ENCODE results near the gene FAM13A.
A peak's percentile ranks its signal among the peaks of the same experiment; 100 is the strongest.

Gene FAM13A

DNA sequence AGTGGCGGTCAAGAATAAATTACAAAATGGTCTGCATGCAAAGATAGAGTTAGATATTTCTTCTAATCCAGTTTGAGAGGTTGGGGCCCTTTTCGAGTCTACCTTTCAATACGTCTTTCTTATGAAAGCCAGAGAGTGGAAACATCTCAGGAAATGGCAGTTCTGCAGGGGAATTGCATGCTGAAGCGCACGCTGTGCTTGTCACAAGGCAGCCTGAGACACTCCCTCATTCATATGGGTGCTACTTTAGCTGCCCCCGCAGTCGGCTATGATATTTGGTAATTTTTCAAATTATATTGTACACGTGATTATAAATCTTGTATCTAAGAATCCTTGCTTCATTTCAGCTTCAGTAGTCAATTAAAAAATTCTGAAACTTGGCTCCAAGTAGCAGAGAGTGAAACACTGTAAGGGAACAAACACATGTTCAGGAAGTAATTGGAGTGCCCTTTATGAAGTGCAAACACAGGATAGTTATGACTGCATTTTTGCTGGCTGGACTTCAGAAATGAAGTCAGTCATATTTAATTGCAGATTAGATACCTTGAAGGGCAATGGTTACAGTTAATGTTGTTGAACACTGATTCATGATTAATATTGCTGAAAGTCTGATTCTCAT, 213.8 kb downstream of the FAM13A start:
- DNase-seq (ENCODE audit: low spot score): no peak

DNA sequence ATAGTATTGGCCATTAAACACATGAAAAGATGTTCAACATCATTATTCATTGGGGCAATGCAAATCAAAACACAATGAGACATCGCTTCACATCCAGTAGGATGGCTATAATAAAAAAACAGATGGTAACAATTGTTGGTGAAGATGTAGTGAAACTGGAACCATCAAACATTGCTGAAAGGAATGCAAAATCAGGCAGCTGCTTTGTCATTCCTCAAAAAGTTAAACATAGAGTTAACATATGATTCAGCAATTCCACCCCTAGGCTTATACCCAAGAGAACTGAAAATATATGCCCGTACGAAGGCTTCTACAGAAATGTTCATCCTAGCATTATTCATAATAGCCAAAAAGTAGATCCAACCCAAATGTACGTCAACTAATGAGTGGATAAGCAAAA, 215.3 kb downstream of the FAM13A start:
- no peak for DNase-seq (ENCODE audit: low spot score)

DNA sequence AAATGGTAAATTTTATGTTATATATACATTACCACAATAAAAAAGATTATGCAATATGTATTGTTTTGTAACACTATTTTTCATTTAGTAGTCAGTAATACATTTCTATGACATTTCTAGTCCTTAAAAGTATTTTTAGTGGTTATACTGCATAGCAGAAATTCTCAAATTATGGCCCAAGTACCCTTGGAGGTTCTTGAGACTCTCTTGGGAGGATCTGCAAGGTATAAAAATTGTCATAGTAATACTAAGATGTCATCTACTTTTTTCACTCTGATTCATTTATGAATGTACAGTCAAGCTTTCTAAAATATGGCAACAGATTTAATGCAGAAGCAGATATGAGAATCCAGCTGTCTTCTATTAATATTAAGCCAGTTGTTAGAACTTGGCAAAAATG, 220.8 kb downstream of the FAM13A start:
- DNase-seq (ENCODE audit: low spot score): no peak

DNA sequence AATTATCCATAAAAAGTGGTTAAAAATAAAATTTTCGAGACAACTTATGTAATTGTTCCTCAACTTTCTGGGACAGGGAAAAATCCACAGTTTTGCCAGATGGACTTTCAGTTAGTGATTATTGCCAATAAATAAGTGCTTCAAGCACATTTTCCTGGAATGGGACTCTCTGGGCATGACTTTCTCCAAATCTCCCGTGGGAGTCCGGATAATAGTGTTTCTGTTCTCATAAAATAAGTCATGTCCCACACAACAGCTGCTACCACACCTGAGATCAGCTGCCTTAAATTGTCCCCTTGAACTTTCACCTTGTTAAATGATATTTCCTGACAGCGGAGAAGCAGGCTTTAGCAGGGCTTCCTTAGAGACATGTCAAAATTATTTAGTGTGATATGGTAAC, 226.0 kb downstream of the FAM13A start:
- no peak for DNase-seq (ENCODE audit: low spot score)

DNA sequence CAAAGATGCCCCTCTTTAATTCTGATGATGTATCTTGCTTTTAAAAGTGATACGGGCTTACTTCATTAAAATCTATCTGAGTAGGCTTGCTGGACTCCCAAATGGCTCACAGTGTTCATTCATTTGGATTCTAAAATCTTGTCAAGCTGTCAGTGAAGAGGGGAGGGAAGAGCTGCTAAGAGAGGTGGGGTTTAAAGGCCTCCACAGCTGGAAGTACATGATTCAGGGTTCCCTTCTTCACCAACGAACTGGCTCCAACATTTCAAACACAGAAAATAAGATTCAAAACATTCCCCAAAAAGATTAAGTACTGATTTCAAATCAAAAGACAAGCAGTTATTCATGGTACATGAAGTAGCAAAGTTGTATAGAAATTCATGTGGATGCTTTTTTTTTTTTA, 226.4 kb downstream of the FAM13A start:
- DNase-seq (ENCODE audit: low spot score): no peak

DNA sequence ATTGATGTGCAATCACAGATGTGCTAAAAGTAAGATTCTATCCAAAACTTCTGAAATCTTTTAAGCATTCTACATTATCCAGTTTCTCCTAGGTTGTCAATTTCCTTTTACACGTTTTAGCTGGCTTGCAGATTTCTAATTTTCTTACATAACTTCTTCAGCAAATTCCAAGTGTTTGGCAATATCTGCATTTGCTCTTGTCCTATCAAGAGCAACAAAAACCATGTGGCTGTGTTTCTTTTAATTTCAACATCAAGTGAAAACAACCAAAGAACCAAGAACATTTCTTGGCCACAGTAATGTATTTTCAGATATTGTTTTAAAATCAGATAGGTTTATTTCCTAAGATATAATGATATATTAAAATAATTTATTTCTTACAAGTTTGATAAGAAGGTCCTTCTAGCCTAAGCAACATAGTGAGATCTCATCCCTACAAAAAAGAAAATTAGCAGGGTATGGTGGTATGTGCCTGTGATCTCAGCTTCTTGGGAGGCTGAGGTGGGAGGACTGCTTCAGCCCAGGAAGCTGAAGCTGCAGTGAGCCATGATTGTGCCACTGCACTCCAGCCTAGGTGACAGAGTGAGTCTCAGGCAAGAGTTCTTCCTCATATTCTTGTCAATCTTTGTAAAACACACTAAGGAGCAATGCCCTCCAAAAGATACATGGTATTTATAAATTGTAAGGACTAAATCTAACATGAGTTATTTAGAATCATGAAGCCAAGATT, 228.0 kb downstream of the FAM13A start:
- no peak for DNase-seq (ENCODE audit: low spot score)

DNA sequence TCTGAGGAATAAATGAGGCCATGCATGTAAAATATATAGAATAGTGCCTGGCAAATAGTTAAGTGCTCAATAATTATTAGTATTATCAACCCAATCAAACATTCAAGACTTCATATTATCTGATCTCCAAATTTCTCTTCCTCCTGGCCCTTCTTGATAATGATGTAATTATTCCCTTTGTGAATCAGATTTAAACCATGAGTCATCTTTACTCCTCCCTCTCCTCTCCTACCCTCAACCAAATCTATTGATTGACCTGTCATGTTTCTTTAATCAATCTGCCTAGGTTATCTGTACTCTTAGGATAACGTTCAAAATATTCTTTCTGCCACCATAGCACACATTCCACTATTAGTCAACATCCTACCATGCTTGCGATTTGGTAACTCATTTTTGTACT, 229.5 kb downstream of the FAM13A start:
- DNase-seq (ENCODE audit: low spot score): no peak

DNA sequence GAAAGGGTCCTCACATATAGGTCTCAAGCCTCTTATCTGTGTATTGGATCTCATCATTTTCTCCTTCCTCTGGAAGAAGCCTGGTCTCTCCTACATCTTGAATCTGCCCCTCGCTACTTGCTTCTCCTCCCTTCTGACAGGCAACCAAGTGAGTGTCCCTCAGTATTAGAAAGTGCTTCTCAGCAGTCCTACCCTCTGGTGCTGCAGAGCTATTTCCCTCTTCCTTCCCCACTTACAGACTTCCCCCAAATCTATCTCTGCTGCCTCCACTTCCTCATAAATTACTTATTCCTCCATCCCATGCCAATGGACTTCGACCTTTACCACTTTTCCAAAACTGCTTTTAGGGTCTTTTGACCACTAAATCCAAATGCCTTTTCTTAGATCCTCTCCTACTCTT, 230.2 kb downstream of the FAM13A start:
- DNase-seq (ENCODE audit: low spot score): no peak

DNA sequence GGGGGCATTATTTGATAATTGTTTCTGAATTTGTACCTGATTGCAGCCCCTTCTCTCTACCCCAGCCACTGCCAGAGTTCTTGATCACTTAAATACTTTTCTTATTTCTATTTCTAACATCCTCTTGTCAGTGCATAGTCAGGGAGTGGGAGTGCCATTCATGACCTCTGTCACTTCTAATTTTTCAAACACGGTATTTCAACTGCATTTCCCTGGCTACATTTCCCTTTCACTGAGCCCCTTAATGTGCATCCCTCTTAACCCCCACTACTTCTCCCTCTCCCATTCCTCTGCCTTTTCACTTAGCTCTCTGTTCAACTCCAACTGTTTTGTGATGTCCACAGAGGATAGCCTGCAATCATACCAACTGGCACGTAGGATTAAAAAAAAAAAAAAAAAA, 231.1 kb downstream of the FAM13A start:
- no peak for DNase-seq (ENCODE audit: low spot score)

DNA sequence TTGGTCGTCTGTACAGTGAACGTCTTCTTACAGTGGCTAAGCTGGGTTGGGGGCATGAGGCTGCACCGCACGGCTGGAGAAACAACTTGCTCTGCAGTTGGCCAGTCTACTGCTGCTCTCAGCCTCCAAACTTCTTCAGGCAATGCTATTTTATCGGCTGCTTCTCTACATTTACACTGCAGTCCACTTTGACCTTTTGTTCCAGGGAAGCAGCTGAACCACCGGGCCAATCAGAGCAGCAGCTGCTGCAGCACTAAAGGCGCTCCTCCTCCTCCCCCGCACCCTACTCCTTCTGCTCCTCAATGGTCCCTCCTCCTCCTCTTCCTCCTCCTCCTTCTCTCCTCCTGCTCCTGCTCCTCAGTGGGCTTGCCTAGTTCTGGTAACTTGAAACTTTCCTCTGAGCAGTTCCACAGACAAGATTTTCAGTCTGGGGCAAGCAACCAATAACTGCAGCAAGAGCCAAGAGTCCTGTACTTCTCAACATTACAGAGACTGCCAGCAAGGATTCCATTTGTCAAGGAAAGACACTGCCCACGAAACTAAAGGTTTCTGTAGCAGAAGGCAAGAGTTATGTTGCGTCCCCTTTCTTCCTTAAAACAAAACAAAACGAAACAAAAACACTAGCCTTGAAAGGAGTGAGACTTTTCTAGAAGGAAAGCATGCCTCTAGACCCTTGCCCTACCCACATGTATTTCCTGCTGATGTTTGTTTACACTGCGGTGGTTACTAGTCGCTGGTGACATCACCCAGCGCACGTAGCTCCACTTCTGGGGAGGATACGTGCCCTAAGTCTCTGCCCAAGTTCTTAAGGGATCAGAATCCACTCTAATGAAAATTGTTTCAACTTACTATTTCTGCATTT, 233.7 kb downstream of the FAM13A start:
- peak; percentile 73 for DNase-seq (ENCODE audit: low spot score)

DNA sequence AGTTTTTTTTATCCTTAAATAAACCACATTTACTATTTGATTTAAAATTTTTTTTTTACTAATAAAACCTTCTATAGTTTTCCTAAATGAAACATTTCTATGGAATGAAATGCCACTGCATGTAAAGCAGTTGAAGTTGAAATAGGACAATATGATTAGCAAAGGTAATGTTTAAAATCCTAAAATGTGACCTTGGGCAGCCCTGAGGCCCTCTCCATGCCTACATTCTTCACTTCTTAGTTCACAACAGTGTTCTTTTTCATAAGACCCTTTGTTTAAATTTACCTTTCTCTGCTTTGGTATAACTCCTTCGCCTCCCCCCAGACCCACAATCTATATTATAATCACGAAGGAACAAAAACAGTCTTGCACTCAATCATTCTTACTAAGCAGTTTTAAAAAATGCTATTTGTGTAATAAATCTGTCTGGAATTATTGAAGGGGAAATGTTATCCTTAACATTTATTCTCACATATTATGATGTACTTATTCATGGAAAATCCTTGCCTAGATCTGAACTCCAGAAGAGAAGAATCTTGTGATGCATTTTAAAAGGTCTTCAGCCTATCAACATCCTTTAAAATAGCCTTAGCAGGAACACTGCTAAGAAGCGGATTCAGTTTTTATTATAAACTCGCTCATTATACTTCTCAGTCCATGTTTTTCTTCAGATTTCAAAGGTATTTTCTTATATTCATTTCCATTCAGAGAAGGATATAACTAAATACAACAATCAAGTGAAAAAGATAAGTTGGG, 234.8 kb downstream of the FAM13A start:
- no peak for DNase-seq (ENCODE audit: low spot score)

DNA sequence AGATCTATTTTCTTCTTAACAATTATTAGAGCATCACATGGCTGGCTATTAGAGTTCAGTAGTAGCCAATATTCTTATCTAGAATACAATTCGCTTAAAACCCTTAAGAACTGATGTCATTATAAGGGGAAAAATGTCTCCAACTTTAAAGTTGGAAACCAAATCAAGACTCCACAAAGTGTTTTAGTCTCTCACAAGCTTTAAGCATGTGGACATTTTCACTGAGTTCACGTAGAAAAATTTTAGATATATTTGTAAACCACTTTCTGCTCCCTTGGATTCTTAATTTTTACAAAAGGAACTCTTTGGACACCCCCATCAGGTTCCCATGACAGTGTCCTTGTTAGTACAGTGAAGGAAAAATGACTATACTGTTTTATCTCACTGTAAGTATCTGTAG, 235.5 kb downstream of the FAM13A start:
- no peak for DNase-seq (ENCODE audit: low spot score)

DNA sequence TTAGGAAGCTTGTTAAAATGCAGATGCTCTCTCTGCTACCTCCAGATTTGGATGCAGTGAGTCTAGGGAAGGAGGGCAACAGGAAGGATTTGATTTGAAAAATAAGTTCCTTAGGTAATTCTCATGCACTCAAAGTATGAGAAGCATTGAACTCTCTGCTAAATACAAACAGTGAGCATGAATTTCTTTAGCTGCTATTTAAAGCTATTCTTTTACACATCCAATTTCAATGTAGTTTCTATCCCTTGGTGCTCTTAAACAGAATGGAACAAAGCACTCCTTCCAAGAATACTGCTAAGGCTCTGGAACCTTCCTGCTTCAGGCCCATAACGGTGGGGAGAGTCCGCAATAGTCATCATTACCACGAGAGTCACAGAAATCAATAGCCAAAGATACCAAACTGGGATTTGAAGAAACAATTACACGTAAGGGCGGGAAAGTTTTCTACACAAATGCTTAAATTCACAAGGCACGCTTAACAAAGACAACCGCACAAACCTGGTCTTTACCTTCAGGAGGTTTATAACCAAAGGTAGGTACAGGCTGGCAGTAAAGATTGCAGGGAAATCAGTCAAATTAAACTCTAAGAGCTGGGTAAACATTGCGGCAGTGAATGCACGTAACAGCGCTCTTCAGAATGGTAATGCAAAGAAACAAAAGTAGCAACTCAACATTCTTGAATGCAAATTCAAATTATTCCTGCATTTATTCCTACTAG, 236.1 kb downstream of the FAM13A start:
- DNase-seq (ENCODE audit: low spot score): no peak

DNA sequence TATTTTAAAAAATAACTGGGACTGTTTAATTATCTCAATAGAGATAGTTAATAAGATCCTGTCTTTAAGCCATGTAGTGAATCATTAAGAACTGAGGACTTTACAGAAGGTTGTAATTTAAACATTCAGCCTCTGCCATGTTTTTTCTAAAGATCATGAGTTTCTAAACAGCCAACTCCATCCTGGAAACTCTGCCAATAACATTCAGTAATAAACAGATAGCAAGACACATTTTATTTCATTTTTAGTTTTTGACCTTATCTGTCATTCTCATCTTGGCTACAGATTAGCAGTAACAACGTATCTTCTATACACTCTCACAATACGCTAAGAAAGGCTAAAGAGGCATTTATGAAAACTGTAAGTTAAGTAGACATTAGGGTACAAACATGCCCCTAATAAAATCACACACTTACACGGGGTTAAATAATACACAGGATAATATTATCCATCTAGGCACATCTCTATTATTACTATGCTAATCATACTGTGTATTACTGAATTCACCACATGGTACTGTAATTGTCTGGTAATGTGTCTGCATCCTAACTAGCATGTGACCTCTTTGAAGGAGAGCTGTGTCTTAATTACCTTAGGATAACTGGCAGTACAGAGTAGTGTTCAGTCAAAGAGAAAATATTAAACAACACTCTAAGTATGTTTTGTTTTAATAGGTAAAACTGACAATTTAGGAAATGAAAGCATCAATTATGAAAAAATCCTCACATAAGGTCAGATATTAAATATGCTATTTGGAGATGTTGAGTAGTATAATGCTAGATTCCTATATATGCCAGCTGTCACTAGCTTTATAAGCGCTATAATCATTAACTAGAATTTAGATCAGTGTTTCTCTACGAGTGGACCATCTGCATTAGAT, 236.9 kb downstream of the FAM13A start:
- DNase-seq (ENCODE audit: low spot score): no peak

DNA sequence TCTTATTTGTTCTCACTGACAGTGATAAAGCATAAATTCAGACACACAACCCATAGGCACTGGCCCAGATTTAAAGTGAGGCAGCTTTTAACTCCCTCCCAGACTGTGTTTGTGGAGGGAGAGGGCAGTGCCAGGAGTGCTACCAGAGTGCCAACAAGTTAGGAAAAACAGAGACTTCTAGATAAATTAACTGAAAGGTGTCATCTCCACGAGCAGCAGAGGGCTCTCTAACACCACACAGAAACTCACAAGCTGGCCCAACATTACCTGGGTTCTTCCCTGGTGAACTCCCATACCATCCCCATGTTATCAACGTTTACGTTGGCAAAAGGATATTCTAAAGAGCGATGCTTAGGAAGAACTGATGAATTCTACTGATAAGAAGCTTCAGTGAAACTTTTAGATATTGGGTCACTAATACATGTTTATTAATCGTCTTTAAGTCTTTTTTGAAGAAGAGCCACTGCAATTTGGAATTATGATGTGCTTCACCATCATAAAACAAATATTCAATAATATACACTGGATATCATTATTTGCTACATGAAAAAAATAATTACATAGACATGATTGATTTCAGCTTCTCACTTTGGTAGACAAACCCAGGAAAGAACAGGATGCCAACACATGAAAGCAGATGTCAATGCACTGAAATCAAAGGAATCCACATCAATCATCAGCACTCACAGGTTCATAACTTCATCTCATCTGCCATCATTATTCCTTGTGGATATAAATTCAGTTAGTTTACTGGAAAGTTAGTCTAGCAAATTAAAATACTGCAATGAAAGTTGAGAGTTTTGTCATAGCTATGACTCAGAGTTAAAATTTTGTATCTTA, 238.1 kb downstream of the FAM13A start:
- peak; percentile 64 for DNase-seq (ENCODE audit: low spot score)

DNA sequence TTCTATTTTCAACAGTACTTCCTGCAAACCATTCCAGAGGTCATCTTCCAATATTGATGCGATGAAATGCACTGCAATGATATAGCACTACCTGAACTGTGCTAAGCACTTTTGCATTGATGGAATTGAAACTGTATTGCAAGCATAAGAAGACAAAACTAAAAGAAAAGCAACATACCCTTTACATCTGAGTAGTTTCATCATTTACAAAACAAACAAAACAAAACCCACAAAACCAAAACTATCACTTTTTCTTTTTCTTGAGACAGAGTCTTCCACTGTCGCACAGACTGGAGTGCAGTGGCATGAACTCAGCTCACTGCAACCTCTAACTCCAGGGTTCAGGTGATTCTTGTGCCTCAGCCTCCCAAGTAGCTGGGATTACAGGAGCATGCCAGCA, 239.2 kb downstream of the FAM13A start:
- DNase-seq (ENCODE audit: low spot score): no peak

DNA sequence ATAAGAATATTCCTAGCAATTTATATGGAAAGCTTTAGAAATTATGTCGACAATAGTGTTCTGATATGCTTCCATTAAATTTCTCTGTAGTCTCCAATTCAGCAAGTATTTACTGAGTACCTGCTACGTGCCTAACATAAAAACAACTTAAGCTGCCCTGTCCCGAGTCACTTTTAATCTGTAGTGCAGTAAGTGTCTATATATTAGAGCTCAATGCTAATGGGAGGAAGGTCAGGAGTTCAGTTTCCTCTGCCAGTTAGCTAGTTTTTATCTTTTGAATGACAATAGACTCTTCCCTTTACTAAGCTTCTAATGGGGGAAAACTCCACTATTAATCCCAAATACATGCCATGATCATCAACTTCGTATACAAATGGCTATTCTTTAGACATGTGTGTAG, 240.6 kb downstream of the FAM13A start:
- DNase-seq (ENCODE audit: low spot score): no peak

DNA sequence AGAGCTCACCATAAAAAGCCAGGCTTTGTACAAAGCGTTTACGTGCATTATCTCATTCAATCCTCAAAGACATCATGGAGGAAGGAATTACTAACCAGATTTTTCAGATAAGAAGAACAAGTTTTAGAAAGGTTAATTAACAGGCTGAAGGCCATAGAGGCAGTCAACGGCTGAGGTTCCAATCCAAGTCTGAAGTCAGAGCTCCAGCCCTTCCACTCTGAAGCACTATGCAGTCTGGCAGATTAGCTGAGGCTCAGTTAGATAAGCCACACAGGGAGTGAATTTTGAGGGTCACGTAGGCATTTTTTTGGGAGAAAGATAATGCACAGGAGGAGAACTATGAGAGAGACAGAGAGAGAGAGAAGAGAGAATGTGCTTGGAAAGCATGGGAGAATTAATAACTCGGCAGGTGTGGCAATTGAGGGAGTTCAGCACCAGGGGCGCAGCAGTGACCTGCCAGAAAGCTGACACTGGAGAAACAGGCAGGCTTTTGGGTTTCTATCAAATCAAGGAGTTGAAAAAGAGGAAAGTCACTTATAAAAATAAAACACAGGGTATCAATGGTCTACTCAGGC, 242.9 kb downstream of the FAM13A start:
- DNase-seq (ENCODE audit: low spot score): no peak

DNA sequence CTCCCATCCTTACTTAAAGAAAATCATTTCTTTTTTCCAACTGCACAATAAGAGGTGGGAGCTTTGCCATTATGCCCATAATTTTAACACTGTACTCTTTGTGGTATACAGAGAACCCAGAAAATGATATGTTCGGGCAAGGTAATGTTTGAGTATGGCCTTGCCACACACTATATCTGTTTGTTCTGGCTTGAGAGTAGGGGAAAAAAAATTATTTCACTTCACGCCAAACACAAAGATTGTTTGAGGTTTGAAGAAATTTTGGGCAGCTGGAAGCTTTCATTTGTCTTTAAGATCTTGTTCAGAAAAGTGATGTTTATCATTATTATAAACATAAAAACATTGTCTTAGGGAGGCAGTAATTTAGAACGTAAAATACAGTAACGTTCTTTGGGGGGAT, 244.0 kb downstream of the FAM13A start:
- no peak for DNase-seq (ENCODE audit: low spot score)
